HL-60 (cell line): ENCODE measurements around the gene SSBP4.

Experiments
- DNase-seq, 2 experiments: peaks; one replicate each; pipeline ENCODE4 v3.0.0-alpha.2; 2010 to 2020; ENCODE audit warnings: low read depth in 1 of 2, low spot score in 1 of 2
- H3K27ac ChIP-seq: fragments of 250-450 bp; sonication (Bioruptor Pico); replicated peaks from 2 replicates; pipeline ENCODE4 v1.5.1; 2020; ENCODE audit warnings: mild to moderate bottlenecking, moderate library complexity
- H3K27me3 ChIP-seq: fragments of 250-450 bp; sonication (Bioruptor Pico); 2 replicates; pipeline ENCODE4 v1.5.1; 2021; ENCODE audit warnings: mild to moderate bottlenecking, moderate library complexity; ENCODE audit not compliant: insufficient read depth, poor library complexity, severe bottlenecking
- H3K4me3 ChIP-seq: replicated peaks from 2 replicates; pipeline ENCODE4 v1.5.1; 2011; ENCODE audit warnings: mild to moderate bottlenecking, control low read depth, low read length; ENCODE audit not compliant: insufficient read depth
- GABPA ChIP-seq: IDR thresholded peaks from 2 replicates; pipeline ENCODE4 v1.6.1; 2012; ENCODE audit warnings: low read depth
- POLR2AphosphoS5 ChIP-seq: IDR thresholded peaks from 2 replicates; pipeline ENCODE4 v1.6.1; 2012; ENCODE audit warnings: low read depth
- SPI1 ChIP-seq: IDR thresholded peaks from 2 replicates; pipeline ENCODE4 v1.6.1; 2012; ENCODE audit warnings: low read depth, mild to moderate bottlenecking, borderline replicate concordance
- microRNA-seq: library from miRNA; unstranded; fragments of <30 nt; microRNA quantifications from one replicate; pipeline ENCODE4, GENCODE V29; 2018
- TF ChIP-seq, protein P1 (sequence below): IDR thresholded peaks from one replicate; pipeline ENCODE4 v1.5.1; 2011; ENCODE audit warnings: low read length, control low read depth, inconsistent platforms; ENCODE audit not compliant: insufficient read depth
- TF ChIP-seq, protein P2 (sequence below): IDR thresholded peaks from 2 replicates; pipeline ENCODE4 v1.6.1; 2012; ENCODE audit warnings: low read depth; ENCODE audit not compliant: insufficient replicate concordance

Gene SSBP4

DNA sequence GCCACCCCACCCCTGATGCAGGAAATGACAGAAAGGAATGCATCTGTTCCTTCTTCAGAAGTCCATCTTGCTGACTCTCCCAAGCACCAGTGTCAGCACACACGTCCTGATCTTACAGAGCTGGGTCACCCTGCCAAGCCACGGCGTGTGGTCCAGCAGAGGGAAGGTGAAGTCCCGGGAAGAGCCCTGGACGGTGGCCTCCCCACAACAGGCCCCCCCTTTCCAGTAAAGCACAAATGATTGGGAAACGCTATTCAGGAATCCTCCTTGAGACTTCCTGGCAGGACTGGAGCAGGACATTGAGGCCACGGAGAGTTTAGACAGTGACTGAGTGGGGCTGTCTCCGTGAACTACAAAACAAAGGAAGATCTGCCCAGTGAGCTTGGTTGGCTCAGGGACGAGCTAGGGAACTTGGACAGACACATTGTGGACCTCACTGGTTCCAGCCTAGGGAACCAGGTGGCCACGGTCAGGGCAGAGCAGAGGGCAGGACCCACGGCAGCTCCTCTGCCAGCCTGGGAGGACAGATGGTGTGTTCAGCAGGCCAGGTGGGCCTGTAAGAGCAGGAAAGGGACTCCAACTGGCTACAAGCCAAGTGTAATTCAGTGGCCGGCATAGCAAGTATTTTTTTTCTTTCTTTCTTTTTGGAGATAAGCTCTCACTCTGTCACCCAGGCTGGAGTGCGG lies 61.0 kb downstream of the SSBP4 start:
- TF ChIP-seq SPI1, result no peak
- TF ChIP-seq, protein P1, sequence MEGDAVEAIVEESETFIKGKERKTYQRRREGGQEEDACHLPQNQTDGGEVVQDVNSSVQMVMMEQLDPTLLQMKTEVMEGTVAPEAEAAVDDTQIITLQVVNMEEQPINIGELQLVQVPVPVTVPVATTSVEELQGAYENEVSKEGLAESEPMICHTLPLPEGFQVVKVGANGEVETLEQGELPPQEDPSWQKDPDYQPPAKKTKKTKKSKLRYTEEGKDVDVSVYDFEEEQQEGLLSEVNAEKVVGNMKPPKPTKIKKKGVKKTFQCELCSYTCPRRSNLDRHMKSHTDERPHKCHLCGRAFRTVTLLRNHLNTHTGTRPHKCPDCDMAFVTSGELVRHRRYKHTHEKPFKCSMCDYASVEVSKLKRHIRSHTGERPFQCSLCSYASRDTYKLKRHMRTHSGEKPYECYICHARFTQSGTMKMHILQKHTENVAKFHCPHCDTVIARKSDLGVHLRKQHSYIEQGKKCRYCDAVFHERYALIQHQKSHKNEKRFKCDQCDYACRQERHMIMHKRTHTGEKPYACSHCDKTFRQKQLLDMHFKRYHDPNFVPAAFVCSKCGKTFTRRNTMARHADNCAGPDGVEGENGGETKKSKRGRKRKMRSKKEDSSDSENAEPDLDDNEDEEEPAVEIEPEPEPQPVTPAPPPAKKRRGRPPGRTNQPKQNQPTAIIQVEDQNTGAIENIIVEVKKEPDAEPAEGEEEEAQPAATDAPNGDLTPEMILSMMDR, result no peak
- TF ChIP-seq, protein P2, sequence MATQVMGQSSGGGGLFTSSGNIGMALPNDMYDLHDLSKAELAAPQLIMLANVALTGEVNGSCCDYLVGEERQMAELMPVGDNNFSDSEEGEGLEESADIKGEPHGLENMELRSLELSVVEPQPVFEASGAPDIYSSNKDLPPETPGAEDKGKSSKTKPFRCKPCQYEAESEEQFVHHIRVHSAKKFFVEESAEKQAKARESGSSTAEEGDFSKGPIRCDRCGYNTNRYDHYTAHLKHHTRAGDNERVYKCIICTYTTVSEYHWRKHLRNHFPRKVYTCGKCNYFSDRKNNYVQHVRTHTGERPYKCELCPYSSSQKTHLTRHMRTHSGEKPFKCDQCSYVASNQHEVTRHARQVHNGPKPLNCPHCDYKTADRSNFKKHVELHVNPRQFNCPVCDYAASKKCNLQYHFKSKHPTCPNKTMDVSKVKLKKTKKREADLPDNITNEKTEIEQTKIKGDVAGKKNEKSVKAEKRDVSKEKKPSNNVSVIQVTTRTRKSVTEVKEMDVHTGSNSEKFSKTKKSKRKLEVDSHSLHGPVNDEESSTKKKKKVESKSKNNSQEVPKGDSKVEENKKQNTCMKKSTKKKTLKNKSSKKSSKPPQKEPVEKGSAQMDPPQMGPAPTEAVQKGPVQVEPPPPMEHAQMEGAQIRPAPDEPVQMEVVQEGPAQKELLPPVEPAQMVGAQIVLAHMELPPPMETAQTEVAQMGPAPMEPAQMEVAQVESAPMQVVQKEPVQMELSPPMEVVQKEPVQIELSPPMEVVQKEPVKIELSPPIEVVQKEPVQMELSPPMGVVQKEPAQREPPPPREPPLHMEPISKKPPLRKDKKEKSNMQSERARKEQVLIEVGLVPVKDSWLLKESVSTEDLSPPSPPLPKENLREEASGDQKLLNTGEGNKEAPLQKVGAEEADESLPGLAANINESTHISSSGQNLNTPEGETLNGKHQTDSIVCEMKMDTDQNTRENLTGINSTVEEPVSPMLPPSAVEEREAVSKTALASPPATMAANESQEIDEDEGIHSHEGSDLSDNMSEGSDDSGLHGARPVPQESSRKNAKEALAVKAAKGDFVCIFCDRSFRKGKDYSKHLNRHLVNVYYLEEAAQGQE, result no peak
- TF ChIP-seq POLR2AphosphoS5, result no peak
- TF ChIP-seq GABPA, result no peak
- Histone ChIP-seq H3K27ac (peak overlapping the region; percentile 32), H3K27me3 (no peaks in the 10 kb centered on the region), H3K4me3 (no peak overlapping the region)
- DNase-seq, result no peak

DNA sequence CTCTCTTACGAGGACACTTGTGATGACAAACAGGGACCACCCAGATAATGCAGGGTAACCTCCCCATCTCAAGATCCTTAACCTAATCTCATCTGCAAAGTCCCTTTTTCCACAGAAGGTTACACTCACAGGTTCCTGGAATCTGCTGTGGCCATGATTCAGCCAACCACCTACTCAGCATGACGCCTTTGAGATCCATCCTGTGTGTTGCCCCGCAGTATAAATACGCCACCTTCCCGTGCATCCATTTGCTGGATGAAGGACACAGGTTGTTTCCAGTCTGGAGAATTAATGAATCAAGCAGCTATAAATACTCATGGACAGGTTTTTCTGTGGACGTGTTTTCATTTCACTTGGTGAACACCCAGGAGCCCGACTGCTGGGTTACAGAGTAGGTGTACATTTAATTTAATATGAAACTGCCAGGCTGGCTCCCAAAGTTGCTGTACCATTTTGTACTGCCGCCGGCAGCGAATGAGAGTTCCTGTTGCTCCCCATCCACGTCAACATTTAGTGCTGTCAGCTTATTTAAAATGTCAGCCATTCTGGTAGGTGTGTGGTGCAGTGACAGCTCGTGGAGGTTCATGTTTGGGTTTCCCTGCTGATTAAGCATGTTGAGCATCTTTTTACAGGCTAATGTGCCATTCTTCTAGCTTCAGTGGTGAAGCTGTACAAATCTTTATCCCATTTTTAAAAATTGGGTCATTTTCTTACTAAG lies 62.5 kb downstream of the SSBP4 start:
- no peak for DNase-seq
- TF ChIP-seq SPI1 (no peak), POLR2AphosphoS5 (no peak), GABPA (no peak)
- TF ChIP-seq, protein P1, result no peak
- H3K27ac ChIP-seq, result no peak overlapping the region
- H3K27me3 ChIP-seq, result no peaks in the 10 kb centered on the region
- no peak overlapping the region for H3K4me3 ChIP-seq

DNA sequence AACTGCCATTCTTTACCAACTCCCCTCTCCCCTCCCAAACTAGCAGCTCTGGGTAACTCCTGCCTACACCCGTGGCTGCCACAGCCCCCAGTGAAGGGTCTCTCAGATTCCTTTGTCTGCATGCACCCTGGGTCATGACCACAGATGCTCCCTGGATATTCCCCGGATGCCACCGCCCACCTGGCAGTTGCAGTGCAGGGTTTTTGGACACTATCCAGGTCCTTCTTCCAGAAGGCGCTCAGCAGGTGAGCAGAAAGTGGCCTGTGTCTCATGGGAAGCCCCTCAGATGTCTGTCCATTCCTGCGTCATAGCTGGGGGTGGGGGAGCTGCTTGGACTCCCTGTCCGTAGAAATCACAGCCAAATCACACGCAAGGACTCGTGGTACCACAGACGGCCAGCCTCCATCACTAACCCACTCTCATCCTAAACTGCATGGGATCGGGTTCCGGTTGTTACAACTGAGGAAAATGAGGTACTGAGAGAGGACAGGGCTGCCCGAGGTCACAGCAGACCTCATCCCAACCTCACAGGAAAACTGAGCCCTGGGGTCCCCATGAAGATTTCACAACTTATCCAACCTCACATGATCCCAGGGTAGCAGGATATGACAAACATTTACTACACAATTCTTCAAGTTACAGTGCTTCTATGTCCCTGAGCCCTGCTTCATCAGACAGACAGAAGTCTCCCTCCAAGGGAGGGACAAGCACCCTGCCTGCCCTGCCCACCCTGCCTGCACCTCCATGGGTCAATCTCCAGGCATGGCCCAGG lies 64.1 kb downstream of the SSBP4 start:
- Histone ChIP-seq H3K27me3 (no peaks in the 10 kb centered on the region), H3K27ac (no peak overlapping the region), H3K4me3 (no peak overlapping the region)
- TF ChIP-seq SPI1, result no peak
- TF ChIP-seq POLR2AphosphoS5, result no peak
- TF ChIP-seq, protein P2, result no peak
- TF ChIP-seq, protein P1, result no peak
- no peak for TF ChIP-seq GABPA
- DNase-seq, result no peak

Small RNA genes within 50 kb of the gene (microRNA-seq; reads per million reads assigned to microRNA genes)
- gene MIR3189, result 3.0 reads per million, percentile 3 among the genes with 10 or more reads in this experiment
